H54 (cell line): ENCODE results near the gene MMP23B.

Experiments
- DNase-seq: peaks from one replicate; pipeline ENCODE4 v3.0.0; 2011; ENCODE audit warnings: low spot score, mixed read lengths; ENCODE audit not compliant: insufficient read length
- FAIRE-seq: peaks from 3 replicates; lab custom pipeline; 2011; peaks lifted over from hg19 to GRCh38; lab: Jason Lieb, UNC
- POLR2A ChIP-seq: IDR thresholded peaks from 2 replicates; pipeline ENCODE4 v1.6.1; 2011; ENCODE audit warnings: low read depth, mild to moderate bottlenecking, low read length

The MMP23B gene

GRCh38 chr1:1677718-1678580 lies 46.0 kb downstream of the MMP23B start:
- DNase-seq = no peak
- FAIRE-seq = no peak
- TF ChIP-seq POLR2A = no peak

GRCh38 chr1:1678581-1679380 lies 46.8 kb downstream of the MMP23B start:
- FAIRE-seq (no peak), DNase-seq (no peak)
- TF ChIP-seq POLR2A = no peak

GRCh38 chr1:1680031-1680911 lies 48.3 kb downstream of the MMP23B start:
- DNase-seq = no peak
- TF ChIP-seq POLR2A = no peak
- FAIRE-seq = no peak

- DNase-seq (no peak), FAIRE-seq (no peak)
- no peak for TF ChIP-seq POLR2A
Observed at GRCh38 chr1:1680912-1681273, 48.9 kb downstream of the MMP23B start.

- no peak for TF ChIP-seq POLR2A
- FAIRE-seq = no peak
- no peak for DNase-seq
Observed at GRCh38 chr1:1683104-1683905, 51.3 kb downstream of the MMP23B start.
